ENCODE data around the gene TSPO. TPM values are rescaled to one million over a fixed set of nuclear protein-coding genes. Genes with fewer than 3 reads are reported as not detected.

TSPO gene
- polyA plus RNA-seq, 4 donors, result 6.6 to 375 (median 242) TPM

DNA sequence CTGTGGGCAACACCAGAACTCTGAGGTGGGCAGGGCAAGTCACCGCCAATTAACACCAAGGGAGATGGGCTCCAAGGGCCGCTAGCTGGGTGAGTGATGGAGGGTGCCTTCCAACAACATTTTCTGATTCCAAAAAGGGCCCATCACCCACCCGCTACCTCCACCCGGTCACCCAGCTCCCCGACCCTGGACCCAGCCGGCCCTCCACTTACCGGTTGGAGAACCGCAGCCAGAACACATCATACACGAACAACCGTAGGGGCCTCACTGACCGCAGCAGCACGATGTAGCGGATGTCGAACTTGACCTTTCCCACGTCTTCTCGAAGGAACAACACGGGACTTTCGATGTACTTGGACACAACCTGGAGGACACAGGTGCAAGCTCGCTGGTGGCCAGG is 20.8 kb downstream of the TSPO start:
- H3K4me1 ChIP-seq (ENCODE audit: control insufficient read depth in 3 of 3, insufficient read depth in 2 of 3, low read depth in 1 of 3, low read length in 2 of 3), result no peaks in the 10 kb centered on the region
- no peak for DNase-seq
- no peak for FAIRE-seq
- H3K9me3 ChIP-seq (ENCODE audit: control insufficient read depth in 2 of 2, insufficient read depth in 1 of 2, low read depth in 1 of 2, low read length in 1 of 2), result no peaks in the 10 kb centered on the region
- peak overlapping the region in 1 of 3 donors; percentile 47 for H3K27ac ChIP-seq (ENCODE audit: low read depth in 1 of 3, low read length in 2 of 3)
- peaks cover 5 to 98% (median 22%) of the 10 kb centered on the region in 3 donors for H3K36me3 ChIP-seq (ENCODE audit: control insufficient read depth in 3 of 3, insufficient read depth in 2 of 3, low read depth in 1 of 3, low read length in 3 of 3)
- no peak overlapping the region for H3K4me3 ChIP-seq (ENCODE audit: low read depth in 1 of 3, low read length in 3 of 3)
- no peaks in the 10 kb centered on the region for H3K27me3 ChIP-seq (ENCODE audit: control insufficient read depth in 3 of 3, insufficient read depth in 3 of 3, low read length in 3 of 3)
- WGBS, 3 donors, result 96 to 99% (median 98%) methylated on average over 19 of the region's 19 CpGs

DNA sequence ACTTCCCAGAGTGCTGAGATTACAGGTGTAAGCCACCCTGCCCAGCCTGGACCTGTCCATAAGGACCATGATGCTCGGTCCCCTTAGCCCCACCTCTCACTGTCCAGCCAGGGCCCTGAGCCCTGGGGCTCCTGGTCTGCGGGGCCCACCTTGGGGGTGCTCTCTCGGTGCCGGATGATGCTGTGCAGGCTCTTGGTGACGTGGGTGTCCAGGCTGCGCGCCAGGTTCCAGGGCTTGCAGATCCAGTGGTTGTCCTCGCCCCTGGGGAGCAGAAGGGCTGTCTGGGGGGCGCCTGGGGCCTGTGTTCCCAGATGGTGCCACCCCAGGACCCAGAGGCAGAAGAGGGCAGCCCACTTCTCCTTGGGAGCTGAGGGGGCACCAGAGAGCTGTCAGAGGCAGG is 22.2 kb downstream of the TSPO start:
- H3K27me3 ChIP-seq (ENCODE audit: control insufficient read depth in 3 of 3, insufficient read depth in 3 of 3, low read length in 3 of 3), result no peaks in the 10 kb centered on the region
- 94 to 96% (median 96%) methylated on average over 8 to 9 of the region's 9 CpGs for WGBS, 3 donors
- DNase-seq (no peak), FAIRE-seq (no peak)
- H3K36me3 ChIP-seq (ENCODE audit: control insufficient read depth in 3 of 3, insufficient read depth in 2 of 3, low read depth in 1 of 3, low read length in 3 of 3), result peaks cover 5 to 95% (median 21%) of the 10 kb centered on the region in 3 donors
- no peak overlapping the region for H3K27ac ChIP-seq (ENCODE audit: low read depth in 1 of 3, low read length in 2 of 3)
- H3K4me1 ChIP-seq (ENCODE audit: control insufficient read depth in 3 of 3, insufficient read depth in 2 of 3, low read depth in 1 of 3, low read length in 2 of 3), result no peaks in the 10 kb centered on the region
- H3K4me3 ChIP-seq (ENCODE audit: low read depth in 1 of 3, low read length in 3 of 3), result no peak overlapping the region
- H3K9me3 ChIP-seq (ENCODE audit: control insufficient read depth in 2 of 2, insufficient read depth in 1 of 2, low read depth in 1 of 2, low read length in 1 of 2), result no peaks in the 10 kb centered on the region

DNA sequence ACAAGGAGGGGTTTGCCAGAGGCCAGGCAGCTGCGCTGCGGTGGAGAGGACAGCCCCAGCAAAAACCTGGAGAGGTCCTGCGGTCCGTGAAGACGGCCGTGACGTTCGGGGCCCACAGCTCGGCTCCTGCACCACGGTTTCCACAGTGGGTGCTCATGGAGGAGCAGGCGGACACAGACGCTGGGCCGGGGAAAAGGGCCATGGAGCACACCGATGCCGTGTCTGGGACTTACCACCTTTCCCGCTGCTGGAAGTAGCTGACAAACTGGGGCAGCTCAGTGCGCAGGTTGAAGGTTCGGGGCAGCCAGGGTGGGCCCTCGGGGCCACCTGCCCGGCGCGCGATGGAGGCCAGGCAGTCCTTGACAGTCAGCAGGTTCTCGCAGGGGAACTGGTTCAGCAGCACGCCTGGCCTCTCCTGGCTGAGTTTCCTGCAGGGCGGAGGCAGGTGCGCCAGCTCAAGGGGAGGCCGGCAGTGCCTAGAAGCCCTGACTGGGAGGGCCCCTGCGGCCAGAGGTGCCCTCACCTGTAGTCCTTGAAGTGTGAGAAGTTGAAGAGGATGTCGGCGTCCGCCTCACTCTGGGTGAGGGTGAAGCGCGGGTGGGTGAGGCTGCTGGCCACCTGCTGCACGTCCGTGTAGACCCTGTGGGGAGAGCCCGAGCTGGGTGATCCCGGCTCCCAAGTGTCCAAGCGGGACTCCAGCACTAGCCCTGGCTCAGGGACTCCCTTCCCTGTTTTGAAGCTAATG is 22.8 kb downstream of the TSPO start:
- H3K27ac ChIP-seq (ENCODE audit: low read depth in 1 of 3, low read length in 2 of 3), result no peak overlapping the region
- FAIRE-seq, result no peak
- H3K4me3 ChIP-seq (ENCODE audit: low read depth in 1 of 3, low read length in 3 of 3), result no peak overlapping the region
- 95 to 97% (median 97%) methylated on average over 39 of the region's 39 CpGs for WGBS, 3 donors
- no peaks in the 10 kb centered on the region for H3K4me1 ChIP-seq (ENCODE audit: control insufficient read depth in 3 of 3, insufficient read depth in 2 of 3, low read depth in 1 of 3, low read length in 2 of 3)
- no peaks in the 10 kb centered on the region for H3K27me3 ChIP-seq (ENCODE audit: control insufficient read depth in 3 of 3, insufficient read depth in 3 of 3, low read length in 3 of 3)
- H3K36me3 ChIP-seq (ENCODE audit: control insufficient read depth in 3 of 3, insufficient read depth in 2 of 3, low read depth in 1 of 3, low read length in 3 of 3), result peaks cover 5 to 95% (median 18%) of the 10 kb centered on the region in 3 donors
- no peak for DNase-seq
- H3K9me3 ChIP-seq (ENCODE audit: control insufficient read depth in 2 of 2, insufficient read depth in 1 of 2, low read depth in 1 of 2, low read length in 1 of 2), result no peaks in the 10 kb centered on the region

DNA sequence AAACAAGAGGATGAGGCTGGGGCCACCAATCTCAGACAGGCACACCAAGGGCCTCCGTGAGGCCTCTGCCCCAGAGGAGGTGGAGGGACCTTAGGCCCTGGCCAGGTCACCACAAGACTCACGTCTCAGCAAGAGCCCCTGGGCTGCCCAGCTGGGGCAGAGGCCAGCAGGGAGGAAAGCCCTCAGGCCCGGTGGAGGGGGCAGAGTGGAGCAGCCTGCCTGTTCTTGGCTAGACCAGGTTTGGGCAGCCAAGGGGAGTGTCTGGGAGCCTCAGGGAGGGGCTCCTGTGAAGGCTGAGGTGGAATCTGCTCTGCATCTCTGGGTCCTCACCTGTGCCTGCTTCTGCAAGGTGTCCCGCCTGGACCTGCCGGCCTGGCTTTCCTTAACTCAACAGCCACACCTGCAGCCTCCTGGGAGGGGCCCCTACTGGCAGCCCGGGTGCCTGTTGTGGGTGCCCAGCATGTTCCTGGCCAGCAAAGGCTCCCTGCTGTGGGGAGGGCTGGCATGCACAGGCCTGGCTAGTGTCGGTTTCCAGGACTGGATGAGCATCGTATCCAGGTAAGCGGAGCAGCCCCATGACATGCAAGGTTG is 23.7 kb downstream of the TSPO start:
- Histone ChIP-seq H3K4me1 (ENCODE audit: control insufficient read depth in 3 of 3, insufficient read depth in 2 of 3, low read depth in 1 of 3, low read length in 2 of 3) (no peaks in the 10 kb centered on the region), H3K9me3 (ENCODE audit: control insufficient read depth in 2 of 2, insufficient read depth in 1 of 2, low read depth in 1 of 2, low read length in 1 of 2) (no peaks in the 10 kb centered on the region), H3K27me3 (ENCODE audit: control insufficient read depth in 3 of 3, insufficient read depth in 3 of 3, low read length in 3 of 3) (no peaks in the 10 kb centered on the region), H3K36me3 (ENCODE audit: control insufficient read depth in 3 of 3, insufficient read depth in 2 of 3, low read depth in 1 of 3, low read length in 3 of 3) (peaks cover 8 to 95% (median 18%) of the 10 kb centered on the region in 3 donors), H3K27ac (ENCODE audit: low read depth in 1 of 3, low read length in 2 of 3) (no peak overlapping the region), H3K4me3 (ENCODE audit: low read depth in 1 of 3, low read length in 3 of 3) (no peak overlapping the region)
- DNase-seq (no peak), FAIRE-seq (no peak)
- 86 to 94% (median 91%) methylated on average over 8 to 9 of the region's 9 CpGs for WGBS, 3 donors

DNA sequence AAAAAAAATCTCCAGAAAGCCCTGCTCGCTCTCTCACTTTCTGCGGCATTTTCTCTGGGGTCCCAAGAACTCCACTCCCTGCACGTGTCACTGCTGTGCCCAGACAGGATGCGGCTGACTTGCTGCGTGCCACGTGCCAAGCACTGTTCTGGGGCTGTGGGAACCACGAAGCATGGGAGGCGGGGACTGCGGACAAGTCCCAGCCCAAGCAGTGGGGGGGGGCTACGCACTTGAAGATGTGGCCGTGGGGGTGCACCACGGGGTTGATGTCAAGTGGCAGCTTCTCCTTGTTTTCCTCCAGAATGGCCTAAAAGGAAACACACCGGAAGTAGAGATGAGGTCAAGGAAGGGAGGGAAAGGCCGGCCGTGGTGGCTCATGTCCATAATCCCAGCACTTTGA is 24.7 kb downstream of the TSPO start:
- H3K4me1 ChIP-seq (ENCODE audit: control insufficient read depth in 3 of 3, insufficient read depth in 2 of 3, low read depth in 1 of 3, low read length in 2 of 3), result no peaks in the 10 kb centered on the region
- DNase-seq (no peak), FAIRE-seq (no peak)
- no peak overlapping the region for H3K4me3 ChIP-seq (ENCODE audit: low read depth in 1 of 3, low read length in 3 of 3)
- H3K27ac ChIP-seq (ENCODE audit: low read depth in 1 of 3, low read length in 2 of 3), result no peak overlapping the region
- H3K9me3 ChIP-seq (ENCODE audit: control insufficient read depth in 2 of 2, insufficient read depth in 1 of 2, low read depth in 1 of 2, low read length in 1 of 2), result no peaks in the 10 kb centered on the region
- WGBS, 3 donors, result 85 to 90% (median 89%) methylated on average over 15 of the region's 15 CpGs
- H3K36me3 ChIP-seq (ENCODE audit: control insufficient read depth in 3 of 3, insufficient read depth in 2 of 3, low read depth in 1 of 3, low read length in 3 of 3), result peaks cover 8 to 96% (median 18%) of the 10 kb centered on the region in 3 donors
- H3K27me3 ChIP-seq (ENCODE audit: control insufficient read depth in 3 of 3, insufficient read depth in 3 of 3, low read length in 3 of 3), result no peaks in the 10 kb centered on the region

DNA sequence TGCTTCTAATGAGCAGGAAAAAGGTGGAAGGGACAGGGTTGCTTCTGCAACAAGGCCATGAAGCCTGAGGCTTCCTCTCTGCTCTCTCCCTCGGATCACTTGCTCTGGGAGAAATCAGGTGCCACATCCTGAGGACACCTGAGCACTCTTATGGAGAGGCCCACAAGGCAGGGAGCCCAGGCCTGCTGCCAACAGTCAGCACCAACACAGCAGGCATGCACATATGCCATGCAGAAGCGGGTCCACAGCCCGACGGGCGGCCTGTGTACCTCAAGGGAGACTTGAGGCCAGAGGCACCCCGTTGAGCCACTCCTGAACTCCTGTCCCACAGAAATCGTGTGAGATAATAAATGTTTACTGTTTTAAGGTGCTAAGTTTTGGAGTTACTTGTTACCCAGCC is 26.1 kb downstream of the TSPO start:
- no peak overlapping the region for H3K4me3 ChIP-seq (ENCODE audit: low read depth in 1 of 3, low read length in 3 of 3)
- no peaks in the 10 kb centered on the region for H3K9me3 ChIP-seq (ENCODE audit: control insufficient read depth in 2 of 2, insufficient read depth in 1 of 2, low read depth in 1 of 2, low read length in 1 of 2)
- no peaks in the 10 kb centered on the region for H3K27me3 ChIP-seq (ENCODE audit: control insufficient read depth in 3 of 3, insufficient read depth in 3 of 3, low read length in 3 of 3)
- DNase-seq (no peak), FAIRE-seq (no peak)
- 87 to 92% (median 89%) methylated on average over 7 of the region's 7 CpGs for WGBS, 3 donors
- peaks cover 8 to 96% (median 14%) of the 10 kb centered on the region in 3 donors for H3K36me3 ChIP-seq (ENCODE audit: control insufficient read depth in 3 of 3, insufficient read depth in 2 of 3, low read depth in 1 of 3, low read length in 3 of 3)
- H3K27ac ChIP-seq (ENCODE audit: low read depth in 1 of 3, low read length in 2 of 3), result no peak overlapping the region
- H3K4me1 ChIP-seq (ENCODE audit: control insufficient read depth in 3 of 3, insufficient read depth in 2 of 3, low read depth in 1 of 3, low read length in 2 of 3), result no peaks in the 10 kb centered on the region

DNA sequence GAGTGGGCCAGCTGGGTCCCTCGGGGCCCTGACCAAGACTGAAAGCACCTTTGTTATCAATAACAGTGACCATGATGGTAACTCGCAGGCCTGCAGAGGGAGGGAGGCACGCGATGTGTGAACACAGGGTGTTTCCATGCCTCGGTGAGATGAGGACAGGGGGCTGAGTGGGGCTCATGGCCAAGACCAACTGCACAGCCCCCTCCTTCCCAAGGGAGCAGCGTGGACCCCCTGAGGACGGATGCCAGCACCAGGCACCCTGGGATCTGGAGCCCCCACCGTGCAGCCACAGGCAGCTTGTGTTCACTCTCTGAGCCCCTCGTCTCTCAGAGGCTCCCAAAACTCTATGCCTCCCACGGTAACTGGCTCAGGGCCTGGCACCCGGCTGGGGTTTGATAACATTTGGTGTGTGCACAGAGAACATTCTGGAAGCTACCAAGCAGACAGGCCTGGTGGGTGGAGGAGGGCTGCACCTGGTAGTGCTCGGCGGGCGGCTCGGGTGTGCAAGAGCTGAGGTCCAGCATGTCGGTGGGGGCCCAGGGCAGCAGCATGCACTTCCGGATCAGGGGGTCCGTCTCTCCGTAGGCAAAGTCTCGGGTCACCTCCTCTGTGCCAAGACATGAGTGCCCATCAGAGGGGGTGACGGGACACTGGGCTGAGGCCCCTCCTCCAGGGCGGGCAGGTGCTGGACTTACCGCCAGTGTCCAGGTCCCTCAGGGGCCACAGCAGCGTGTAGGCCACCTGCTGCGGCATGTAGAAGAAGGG is 28.0 kb downstream of the TSPO start:
- no peaks in the 10 kb centered on the region for H3K9me3 ChIP-seq (ENCODE audit: control insufficient read depth in 2 of 2, insufficient read depth in 1 of 2, low read depth in 1 of 2, low read length in 1 of 2)
- DNase-seq (no peak), FAIRE-seq (no peak)
- H3K4me1 ChIP-seq (ENCODE audit: control insufficient read depth in 3 of 3, insufficient read depth in 2 of 3, low read depth in 1 of 3, low read length in 2 of 3), result peaks cover 0 to 10% (median 0%) of the 10 kb centered on the region in 3 donors
- H3K27ac ChIP-seq (ENCODE audit: low read depth in 1 of 3, low read length in 2 of 3), result no peak overlapping the region
- 95 to 97% (median 96%) methylated on average over 21 to 25 of the region's 25 CpGs for WGBS, 3 donors
- H3K27me3 ChIP-seq (ENCODE audit: control insufficient read depth in 3 of 3, insufficient read depth in 3 of 3, low read length in 3 of 3), result no peaks in the 10 kb centered on the region
- peaks cover 4 to 91% (median 5%) of the 10 kb centered on the region in 3 donors for H3K36me3 ChIP-seq (ENCODE audit: control insufficient read depth in 3 of 3, insufficient read depth in 2 of 3, low read depth in 1 of 3, low read length in 3 of 3)
- no peak overlapping the region for H3K4me3 ChIP-seq (ENCODE audit: low read depth in 1 of 3, low read length in 3 of 3)

DNA sequence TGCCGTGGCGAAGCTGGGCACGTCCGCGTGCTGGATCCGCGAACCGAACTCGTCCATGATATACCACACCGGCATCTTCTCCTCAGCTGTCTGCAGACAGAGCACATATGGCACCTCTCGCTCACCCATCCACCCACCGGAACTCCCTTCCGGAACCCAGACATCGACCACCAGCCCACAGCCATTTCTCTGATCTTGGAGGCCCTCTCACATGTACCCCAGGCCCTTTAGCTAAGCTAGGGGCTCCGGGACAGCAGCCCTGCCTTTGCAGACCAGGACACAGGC is 28.5 kb downstream of the TSPO start:
- H3K27me3 ChIP-seq (ENCODE audit: control insufficient read depth in 3 of 3, insufficient read depth in 3 of 3, low read length in 3 of 3), result no peaks in the 10 kb centered on the region
- H3K36me3 ChIP-seq (ENCODE audit: control insufficient read depth in 3 of 3, insufficient read depth in 2 of 3, low read depth in 1 of 3, low read length in 3 of 3), result peaks cover under 1 to 90% (median 2%) of the 10 kb centered on the region in 3 donors
- DNase-seq (no peak), FAIRE-seq (no peak)
- 95 to 99% (median 97%) methylated on average over 15 of the region's 15 CpGs for WGBS, 3 donors
- H3K27ac ChIP-seq (ENCODE audit: low read depth in 1 of 3, low read length in 2 of 3), result no peak overlapping the region
- no peaks in the 10 kb centered on the region for H3K9me3 ChIP-seq (ENCODE audit: control insufficient read depth in 2 of 2, insufficient read depth in 1 of 2, low read depth in 1 of 2, low read length in 1 of 2)
- H3K4me3 ChIP-seq (ENCODE audit: low read depth in 1 of 3, low read length in 3 of 3), result no peak overlapping the region
- H3K4me1 ChIP-seq (ENCODE audit: control insufficient read depth in 3 of 3, insufficient read depth in 2 of 3, low read depth in 1 of 3, low read length in 2 of 3), result peaks cover 0 to 13% (median 4%) of the 10 kb centered on the region in 3 donors

Measured in small intestine (tissue), 7 donors.